Esophagus squamous epithelium (tissue), 4 donors: ENCODE data around the gene JADE1.
A peak's percentile ranks its signal among the peaks of the same experiment; 100 is the strongest.

Experiments
- CTCF ChIP-seq, 6 experiments: fragments of 450-650 bp in 4 of 6; fragments of 200-600 bp in 2 of 6; sonication (generic) in 2 of 6; IDR thresholded peaks; one replicate each; pipeline ENCODE4 v1.5.1; 2016 to 2019; ENCODE audit warnings: antibody characterized with exemption in 6 of 6, mild to moderate bottlenecking in 4 of 6, moderate library complexity in 4 of 6
- POLR2A ChIP-seq, 4 donors: fragments of 450-650 bp; IDR thresholded peaks; one replicate each; pipeline ENCODE4 v1.6.1; 2017; ENCODE audit warnings: antibody characterized with exemption in 4 of 4, mild to moderate bottlenecking in 4 of 4, moderate library complexity in 3 of 4

GRCh38 chr4:128782076-128782715 lies 27.3 kb upstream of the JADE1 start:
- TF ChIP-seq CTCF (IDR thresholded peaks at IDR 0.05): peak in 2 of 6 experiments; percentile 11 to 22
- no peak for TF ChIP-seq POLR2A (IDR thresholded peaks at IDR 0.05)
